ENCODE measurements around the gene SDE2.

GRCh38 chr1:225949041-225949440 is 50.1 kb downstream of the SDE2 start:
- TF ChIP-seq KDM1A (IDR thresholded peaks at IDR 0.05; ENCODE audit: borderline replicate concordance) (no peak), EP300 (IDR thresholded peaks at IDR 0.05; ENCODE audit: borderline replicate concordance in 1 of 2, control insufficient read depth in 1 of 2, low read depth in 2 of 2, low read length in 2 of 2) (no peak), CBFB (IDR thresholded peaks at IDR 0.05; ENCODE audit: low read depth) (no peak), SMC3 (IDR thresholded peaks at IDR 0.05; ENCODE audit: borderline replicate concordance, low read length) (no peak), ZNF274 (IDR thresholded peaks at IDR 0.05; ENCODE audit: insufficient read depth, insufficient read length) (no peak), CEBPB (IDR thresholded peaks at IDR 0.05; ENCODE audit: borderline replicate concordance in 1 of 2, low read depth in 2 of 2, low read length in 2 of 2) (no peak), JUNB (IDR thresholded peaks at IDR 0.05) (no peak), POLR2A (IDR thresholded peaks at IDR 0.05; ENCODE audit: low read depth, low read length) (no peak), SPI1 (IDR thresholded peaks at IDR 0.05; ENCODE audit: borderline replicate concordance, insufficient read depth, low read depth, low read length) (no peak), MYB (IDR thresholded peaks at IDR 0.05; ENCODE audit: borderline replicate concordance, low read depth, low read length) (no peak), FOXK2 (IDR thresholded peaks at IDR 0.05) (no peak), GABPA (IDR thresholded peaks at IDR 0.05; ENCODE audit: low read depth) (no peak), PAX5 (IDR thresholded peaks at IDR 0.05; ENCODE audit: borderline replicate concordance, low read depth, low read length) (no peak)
- TF ChIP-seq, protein P1, sequence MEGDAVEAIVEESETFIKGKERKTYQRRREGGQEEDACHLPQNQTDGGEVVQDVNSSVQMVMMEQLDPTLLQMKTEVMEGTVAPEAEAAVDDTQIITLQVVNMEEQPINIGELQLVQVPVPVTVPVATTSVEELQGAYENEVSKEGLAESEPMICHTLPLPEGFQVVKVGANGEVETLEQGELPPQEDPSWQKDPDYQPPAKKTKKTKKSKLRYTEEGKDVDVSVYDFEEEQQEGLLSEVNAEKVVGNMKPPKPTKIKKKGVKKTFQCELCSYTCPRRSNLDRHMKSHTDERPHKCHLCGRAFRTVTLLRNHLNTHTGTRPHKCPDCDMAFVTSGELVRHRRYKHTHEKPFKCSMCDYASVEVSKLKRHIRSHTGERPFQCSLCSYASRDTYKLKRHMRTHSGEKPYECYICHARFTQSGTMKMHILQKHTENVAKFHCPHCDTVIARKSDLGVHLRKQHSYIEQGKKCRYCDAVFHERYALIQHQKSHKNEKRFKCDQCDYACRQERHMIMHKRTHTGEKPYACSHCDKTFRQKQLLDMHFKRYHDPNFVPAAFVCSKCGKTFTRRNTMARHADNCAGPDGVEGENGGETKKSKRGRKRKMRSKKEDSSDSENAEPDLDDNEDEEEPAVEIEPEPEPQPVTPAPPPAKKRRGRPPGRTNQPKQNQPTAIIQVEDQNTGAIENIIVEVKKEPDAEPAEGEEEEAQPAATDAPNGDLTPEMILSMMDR (IDR thresholded peaks at IDR 0.05 in 2 of 3, conservative IDR thresholded peaks at IDR 0.05 in 1 of 3; ENCODE audit: control insufficient read depth in 2 of 3, extremely low read depth in 1 of 3, insufficient read depth in 1 of 3, low read depth in 3 of 3, low read length in 3 of 3): no peak
